Mesendoderm (in vitro differentiated cells): ENCODE data around the gene SPATA33.

Experiments
- DNase-seq: peaks from one replicate; pipeline ENCODE4 v3.0.0; 2013
- H2AK5ac ChIP-seq: 2 replicates; pipeline ENCODE4 v1.6.1; 2013; ENCODE audit warnings: low read length, inconsistent platforms
- H2BK120ac ChIP-seq: 2 replicates; pipeline ENCODE4 v1.6.1; 2013; ENCODE audit warnings: low read depth, mild to moderate bottlenecking, low read length, moderate library complexity, mixed read lengths
- H2BK15ac ChIP-seq: replicated peaks from 2 replicates; pipeline ENCODE4 v1.6.1; 2013; ENCODE audit warnings: low read depth, mild to moderate bottlenecking, moderate library complexity
- H2BK5ac ChIP-seq: 2 replicates; pipeline ENCODE4 v1.6.1; 2013; ENCODE audit warnings: low read length, inconsistent platforms
- H3K18ac ChIP-seq: 2 replicates; pipeline ENCODE4 v1.6.1; 2013; ENCODE audit warnings: mild to moderate bottlenecking, low read length, mixed read lengths
- H3K23ac ChIP-seq: one replicate; pipeline ENCODE4 v1.6.1; 2013; ENCODE audit warnings: low read length
- H3K27ac ChIP-seq: 2 replicates; pipeline ENCODE4 v1.5.1; 2013; ENCODE audit warnings: low read depth, mild to moderate bottlenecking, inconsistent platforms, low read length, moderate library complexity
- H3K27me3 ChIP-seq: 2 replicates; pipeline ENCODE4 v1.6.1; 2013; ENCODE audit warnings: low read length, control low read depth, mild to moderate bottlenecking, inconsistent platforms; ENCODE audit not compliant: insufficient read depth, poor library complexity
- H3K36me3 ChIP-seq: 2 replicates; pipeline ENCODE4 v1.6.1; 2013; ENCODE audit warnings: low read length, inconsistent platforms; ENCODE audit not compliant: control insufficient read depth, insufficient read depth
- H3K4ac ChIP-seq: one replicate; pipeline ENCODE4 v1.6.1; 2013; ENCODE audit warnings: low read depth, mild to moderate bottlenecking, low read length, moderate library complexity
- H3K4me1 ChIP-seq: 2 replicates; pipeline ENCODE4 v1.6.1; 2013; ENCODE audit warnings: low read depth, low read length, inconsistent platforms; ENCODE audit not compliant: control insufficient read depth
- H3K4me2 ChIP-seq: 2 replicates; pipeline ENCODE4 v1.6.1; 2013; ENCODE audit warnings: low read length
- H3K4me3 ChIP-seq: 2 replicates; pipeline ENCODE4 v1.5.1; 2013; ENCODE audit warnings: mild to moderate bottlenecking, low read length
- H3K56ac ChIP-seq: one replicate; pipeline ENCODE4 v1.6.1; 2013; ENCODE audit warnings: low read length
- H3K79me1 ChIP-seq: 2 replicates; pipeline ENCODE4 v1.6.1; 2013; ENCODE audit warnings: low read length, inconsistent platforms
- H3K79me2 ChIP-seq: 2 replicates; pipeline ENCODE4 v1.6.1; 2013; ENCODE audit warnings: mild to moderate bottlenecking, low read length; ENCODE audit not compliant: control insufficient read depth, insufficient read depth
- H3K9ac ChIP-seq: 2 replicates; pipeline ENCODE4 v1.6.1; 2013; ENCODE audit warnings: low read length, inconsistent platforms
- H4K5ac ChIP-seq: one replicate; pipeline ENCODE4 v1.6.1; 2013; ENCODE audit warnings: low read length
- H4K8ac ChIP-seq: one replicate; pipeline ENCODE4 v1.6.1; 2013; ENCODE audit warnings: low read depth, mild to moderate bottlenecking, control low read depth, low read length, moderate library complexity
- WGBS: extraction: QIAGEN DNeasy Blood & Tissue Kit; methylation state at CpG from one replicate; pipeline ENCODE4 v1.1.7; 2013; ENCODE audit warnings: low lambda C conversion rate, missing lambda C conversion rate; ENCODE audit not compliant: insufficient coverage; ENCODE audit errors: extremely low coverage; 5-methylcytosine and 5-hydroxymethylcytosine counted together

SPATA33 gene

GRCh38 chr16:89695086-89695874, 37.6 kb downstream of the SPATA33 start:
- H3K79me1 ChIP-seq, result no peaks in the 10 kb centered on the region
- no peak overlapping the region for H3K18ac ChIP-seq
- H3K4me1 ChIP-seq, result peaks cover 3% of the 10 kb centered on the region
- WGBS, result no CpG with 5 or more reads among the region's 31 CpGs
- no peak overlapping the region for H3K4me3 ChIP-seq
- no peaks in the 10 kb centered on the region for H3K27me3 ChIP-seq
- DNase-seq, result no peak
- H3K79me2 ChIP-seq, result no peaks in the 10 kb centered on the region
- H3K56ac ChIP-seq, result no peak overlapping the region
- no peak overlapping the region for H2BK5ac ChIP-seq
- no peak overlapping the region for H3K9ac ChIP-seq
- H3K36me3 ChIP-seq, result peaks cover 9% of the 10 kb centered on the region
- no peak overlapping the region for H2AK5ac ChIP-seq
- H3K4ac ChIP-seq, result no peak overlapping the region
- H3K4me2 ChIP-seq, result no peak overlapping the region
- H2BK120ac ChIP-seq, result no peak overlapping the region
- no peak overlapping the region for H2BK15ac ChIP-seq
- no peak overlapping the region for H3K27ac ChIP-seq
- H4K8ac ChIP-seq, result no peak overlapping the region
- no peak overlapping the region for H4K5ac ChIP-seq
- H3K23ac ChIP-seq, result no peak overlapping the region

- Histone ChIP-seq H3K27ac (no peak overlapping the region), H4K8ac (no peak overlapping the region), H3K79me2 (no peaks in the 10 kb centered on the region), H3K36me3 (peaks cover 9% of the 10 kb centered on the region), H4K5ac (no peak overlapping the region), H3K9ac (no peak overlapping the region), H3K18ac (no peak overlapping the region), H3K4ac (no peak overlapping the region), H3K4me3 (no peak overlapping the region), H3K23ac (no peak overlapping the region), H3K56ac (no peak overlapping the region), H3K27me3 (no peaks in the 10 kb centered on the region), H3K4me1 (peaks cover 7% of the 10 kb centered on the region), H2BK120ac (no peak overlapping the region), H3K4me2 (no peak overlapping the region), H3K79me1 (no peaks in the 10 kb centered on the region), H2BK5ac (no peak overlapping the region), H2BK15ac (no peak overlapping the region), H2AK5ac (no peak overlapping the region)
- WGBS, result no CpG with 5 or more reads among the region's 25 CpGs
- no peak for DNase-seq
Observed at GRCh38 chr16:89695875-89696669, 38.4 kb downstream of the SPATA33 start.

- Histone ChIP-seq H3K79me2 (no peaks in the 10 kb centered on the region), H2AK5ac (no peak overlapping the region), H3K79me1 (no peaks in the 10 kb centered on the region), H3K4me1 (peaks cover 7% of the 10 kb centered on the region), H4K8ac (no peak overlapping the region), H3K27me3 (no peaks in the 10 kb centered on the region), H3K4ac (no peak overlapping the region), H3K36me3 (peaks cover 9% of the 10 kb centered on the region), H3K9ac (no peak overlapping the region), H3K27ac (no peak overlapping the region), H3K56ac (no peak overlapping the region), H4K5ac (no peak overlapping the region), H3K23ac (no peak overlapping the region), H2BK120ac (no peak overlapping the region), H3K4me3 (no peak overlapping the region), H3K18ac (no peak overlapping the region), H3K4me2 (no peak overlapping the region), H2BK15ac (no peak overlapping the region), H2BK5ac (no peak overlapping the region)
- DNase-seq, result no peak
- no CpG with 5 or more reads among the region's 18 CpGs for WGBS
Observed at GRCh38 chr16:89696670-89697128, 39.1 kb downstream of the SPATA33 start.

- no peak overlapping the region for H4K8ac ChIP-seq
- peaks cover 9% of the 10 kb centered on the region for H3K36me3 ChIP-seq
- peaks cover 7% of the 10 kb centered on the region for H3K4me1 ChIP-seq
- DNase-seq, result no peak
- no peak overlapping the region for H3K4ac ChIP-seq
- no CpG with 5 or more reads among the region's 19 CpGs for WGBS
- H3K9ac ChIP-seq, result no peak overlapping the region
- H3K18ac ChIP-seq, result no peak overlapping the region
- no peak overlapping the region for H2AK5ac ChIP-seq
- no peak overlapping the region for H3K56ac ChIP-seq
- no peaks in the 10 kb centered on the region for H3K27me3 ChIP-seq
- no peak overlapping the region for H4K5ac ChIP-seq
- no peak overlapping the region for H3K27ac ChIP-seq
- no peaks in the 10 kb centered on the region for H3K79me1 ChIP-seq
- no peak overlapping the region for H3K4me3 ChIP-seq
- H2BK120ac ChIP-seq, result no peak overlapping the region
- no peak overlapping the region for H3K23ac ChIP-seq
- no peak overlapping the region for H2BK15ac ChIP-seq
- H3K4me2 ChIP-seq, result no peak overlapping the region
- H2BK5ac ChIP-seq, result no peak overlapping the region
- H3K79me2 ChIP-seq, result no peaks in the 10 kb centered on the region
Observed at GRCh38 chr16:89697161-89697615, 39.6 kb downstream of the SPATA33 start.

- no peak overlapping the region for H3K4me3 ChIP-seq
- no peak overlapping the region for H3K18ac ChIP-seq
- H2BK120ac ChIP-seq, result no peak overlapping the region
- no peaks in the 10 kb centered on the region for H3K79me1 ChIP-seq
- H3K4me1 ChIP-seq, result peaks cover 7% of the 10 kb centered on the region
- no CpG with 5 or more reads among the region's 32 CpGs for WGBS
- no peak overlapping the region for H2AK5ac ChIP-seq
- no peaks in the 10 kb centered on the region for H3K27me3 ChIP-seq
- no peak overlapping the region for H3K9ac ChIP-seq
- no peak for DNase-seq
- no peak overlapping the region for H2BK5ac ChIP-seq
- no peak overlapping the region for H3K23ac ChIP-seq
- H3K27ac ChIP-seq, result no peak overlapping the region
- peaks cover 9% of the 10 kb centered on the region for H3K36me3 ChIP-seq
- no peak overlapping the region for H4K5ac ChIP-seq
- no peaks in the 10 kb centered on the region for H3K79me2 ChIP-seq
- H4K8ac ChIP-seq, result no peak overlapping the region
- no peak overlapping the region for H3K4ac ChIP-seq
- no peak overlapping the region for H2BK15ac ChIP-seq
- no peak overlapping the region for H3K56ac ChIP-seq
- H3K4me2 ChIP-seq, result no peak overlapping the region
Observed at GRCh38 chr16:89697616-89698331, 40.1 kb downstream of the SPATA33 start.
